ENCODE measurements around the gene DIRAS1.

GRCh38 chr19:2703077-2703437, 18.1 kb downstream of the DIRAS1 start:
- TF ChIP-seq CTCF (IDR thresholded peaks at IDR 0.05; ENCODE audit: low read depth, low read length, poor library complexity, severe bottlenecking) (no peak), EZH2phosphoT487 (IDR thresholded peaks at IDR 0.05; ENCODE audit: borderline replicate concordance, low read length) (no peak)
